CD4-positive, alpha-beta T cell (primary cell): ENCODE data around the gene ZNF383. TPM values are rescaled to one million over a fixed set of nuclear protein-coding genes. Genes with fewer than 3 reads are reported as not detected.

Source experiments
- ATAC-seq: fragments of 200-7000 bp; cut with Tn5 transposase; one replicate; pipeline ENCODE4 v1.10.0; 2022; ENCODE audit warnings: mild to moderate bottlenecking; ENCODE audit not compliant: poor library complexity
- CTCF ChIA-PET: fragments of 350-600 bp; sonication (Branson Sonifier 250); formaldehyde crosslinking; loops from one replicate; lab custom pipeline; 2021; ENCODE audit warnings: antibody characterized with exemption, inconsistent platforms; lab: Charles Lee
- POLR2A ChIA-PET: fragments of 350-600 bp; sonication (Branson Sonifier 250); formaldehyde crosslinking; loops from one replicate; lab custom pipeline; 2021; ENCODE audit warnings: antibody characterized with exemption, inconsistent platforms; lab: Charles Lee
- DNase-seq, 14 experiments: peaks; one replicate each; pipeline ENCODE4 v3.0.0-alpha.2; 2013 to 2020; ENCODE audit warnings: mixed read lengths in 2 of 14
- H3K27ac ChIP-seq, 2 donors: one replicate each; pipeline versions ENCODE4 v1.5.1 to v1.7.0; 2013; ENCODE audit warnings: low read length in 2 of 2, low read depth in 1 of 2, mild to moderate bottlenecking in 1 of 2
- H3K27me3 ChIP-seq, 2 experiments: 1 replicate in 1 of 2; 2 replicates in 1 of 2; pipeline versions ENCODE4 v1.6.1 to v1.7.0; 2013; ENCODE audit warnings: low read length in 2 of 2, control low read depth in 1 of 2, mild to moderate bottlenecking in 1 of 2, moderate library complexity in 1 of 2; ENCODE audit not compliant: insufficient read depth in 2 of 2, control insufficient read depth in 1 of 2
- H3K36me3 ChIP-seq: one replicate; pipeline ENCODE4 v1.6.1; 2013; ENCODE audit warnings: low read length, control low read depth; ENCODE audit not compliant: insufficient read depth
- H3K4me1 ChIP-seq: one replicate; pipeline ENCODE4 v1.6.1; 2013; ENCODE audit warnings: low read length, control low read depth; ENCODE audit not compliant: insufficient read depth
- H3K4me3 ChIP-seq: one replicate; pipeline ENCODE4 v1.5.1; 2013; ENCODE audit warnings: mild to moderate bottlenecking, low read length, moderate library complexity
- H3K9me3 ChIP-seq, 2 experiments: 1 replicate in 1 of 2; 2 replicates in 1 of 2; pipeline versions ENCODE4 v1.6.1 to v1.7.0; 2013; ENCODE audit warnings: low read length in 2 of 2, mild to moderate bottlenecking in 2 of 2, control low read depth in 1 of 2, moderate library complexity in 1 of 2; ENCODE audit not compliant: control insufficient read depth in 1 of 2, insufficient read depth in 1 of 2
- H3K27ac Mint-ChIP-seq: one replicate; pipeline ENCODE4 v1.8.0; 2020; ENCODE audit warnings: mixed read lengths
- H3K27me3 Mint-ChIP-seq: one replicate; pipeline ENCODE4 v1.8.0; 2021; ENCODE audit warnings: mixed read lengths
- H3K36me3 Mint-ChIP-seq: one replicate; pipeline ENCODE4 v1.8.0; 2021; ENCODE audit warnings: low read depth, mixed read lengths
- H3K4me1 Mint-ChIP-seq: one replicate; pipeline ENCODE4 v1.8.0; 2021; ENCODE audit warnings: low read depth, mixed read lengths
- H3K4me3 Mint-ChIP-seq: one replicate; pipeline ENCODE4 v1.8.0; 2020; ENCODE audit warnings: mild to moderate bottlenecking, mixed read lengths
- H3K9me3 Mint-ChIP-seq: one replicate; pipeline ENCODE4 v1.8.0; 2020; ENCODE audit warnings: mixed read lengths
- CTCF ChIP-seq: fragments of 200-600 bp; IDR thresholded peaks from one replicate; pipeline ENCODE4 v1.8.0; 2022; ENCODE audit warnings: antibody characterized with exemption, mild to moderate bottlenecking
- intact Hi-C, 2 experiments: fragments of 100-400 bp; cut with DNase I in 1 of 2; cut with micrococcal nuclease in 1 of 2; formaldehyde crosslinking; loops; one replicate each; pipeline versions ENCODE4 v1.15.1 to v1.9.0; 2023 to 2025; cut with DNase I, micrococcal nuclease
- total RNA-seq, 174 experiments: library from RNA in 2 of 174; stranded (reverse) in 2 of 174; gene quantifications; one replicate each; pipeline ENCODE4 v1.2.3 and lab custom pipeline; 2021 to 2026

ZNF383 gene
- total RNA-seq, 2 experiments from 2014 or later = 13.1 to 15.7 TPM

DNA sequence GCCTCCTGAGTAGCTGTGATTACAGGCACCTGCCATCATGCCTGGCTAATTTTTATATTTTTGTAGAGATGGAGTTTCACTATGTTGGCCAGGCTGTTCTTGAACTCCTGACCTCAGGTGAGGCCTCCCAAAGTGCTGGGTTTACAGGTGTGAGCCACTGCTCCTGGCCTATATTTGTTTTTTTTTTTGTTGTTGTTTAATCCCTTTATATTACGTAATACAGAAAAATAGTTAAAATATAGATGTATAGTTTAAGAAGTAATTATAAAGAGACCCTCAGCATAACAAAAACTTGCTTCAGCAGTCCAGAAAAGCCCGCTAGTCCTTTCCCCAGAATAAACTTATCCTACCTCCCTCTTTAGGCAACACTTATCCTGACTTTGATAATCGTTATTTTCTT lies 2.4 kb downstream of the ZNF383 start:
- CTCF ChIA-PET = no interaction called here
- no peak overlapping the region for H3K4me3 ChIP-seq
- Mint-ChIP-seq H3K27ac (no peak overlapping the region), H3K27me3 (no peaks in the 10 kb centered on the region), H3K36me3 (peaks cover 80% of the 10 kb centered on the region), H3K4me1 (peaks cover 42% of the 10 kb centered on the region), H3K4me3 (peak overlapping the region; percentile 93), H3K9me3 (peaks cover 8% of the 10 kb centered on the region)
- intact Hi-C loops = no loop called here
- H3K9me3 ChIP-seq = peaks cover 21 to 41% of the 10 kb centered on the region in 2 experiments
- peaks cover 18% of the 10 kb centered on the region for H3K36me3 ChIP-seq
- peaks cover 14% of the 10 kb centered on the region for H3K4me1 ChIP-seq
- DNase-seq (no peak), ATAC-seq (no peak)
- no peak overlapping the region for H3K27ac ChIP-seq
- TF ChIP-seq CTCF = no peak
- no peaks in the 10 kb centered on the region for H3K27me3 ChIP-seq
- POLR2A ChIA-PET = no interaction called here

- no peak overlapping the region for H3K4me3 Mint-ChIP-seq
- peaks cover 14% of the 10 kb centered on the region for H3K4me1 ChIP-seq
- no peak overlapping the region for H3K27ac Mint-ChIP-seq
- POLR2A ChIA-PET = no interaction called here
- H3K36me3 ChIP-seq = peaks cover 25% of the 10 kb centered on the region
- ATAC-seq (no peak), DNase-seq (no peak)
- no peak for TF ChIP-seq CTCF
- H3K9me3 Mint-ChIP-seq = peaks cover 8% of the 10 kb centered on the region
- H3K36me3 Mint-ChIP-seq = peaks cover 87% of the 10 kb centered on the region
- CTCF ChIA-PET = no interaction called here
- H3K27ac ChIP-seq = no peak overlapping the region
- intact Hi-C loops = no loop called here
- peaks cover 42% of the 10 kb centered on the region for H3K4me1 Mint-ChIP-seq
- H3K27me3 Mint-ChIP-seq = no peaks in the 10 kb centered on the region
- peaks cover 28 to 41% of the 10 kb centered on the region in 2 experiments for H3K9me3 ChIP-seq
- H3K27me3 ChIP-seq = no peaks in the 10 kb centered on the region
- H3K4me3 ChIP-seq = no peak overlapping the region
Observed at GRCh38 chr19:37221136-37221535, 3.1 kb downstream of the ZNF383 start.

DNA sequence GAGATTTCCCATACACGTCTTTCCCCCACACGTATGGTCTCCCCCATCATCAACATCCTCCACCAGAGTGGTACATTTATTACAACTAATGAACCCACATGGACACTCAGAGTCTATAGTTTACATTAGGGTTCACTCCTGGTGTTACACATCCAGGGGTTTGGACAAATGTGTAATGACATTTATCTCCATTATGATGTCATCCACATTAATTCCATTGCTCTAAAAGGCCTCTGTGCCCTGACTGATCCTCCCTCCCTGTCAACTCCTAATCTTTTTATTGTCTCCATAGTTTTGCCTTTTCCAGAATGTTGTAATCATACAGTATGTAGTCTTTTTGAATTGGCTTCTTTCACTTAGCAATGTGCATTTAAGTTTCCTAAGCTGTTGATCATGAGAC lies 8.2 kb downstream of the ZNF383 start:
- H3K4me3 ChIP-seq = no peak overlapping the region
- intact Hi-C loops = no loop called here

More for the DNA sequence above, 8.2 kb downstream of the ZNF383 start:
- ChIA-PET CTCF (no interaction called here), POLR2A (no interaction called here)
- peaks cover 16% of the 10 kb centered on the region for H3K9me3 Mint-ChIP-seq
- ATAC-seq (no peak), DNase-seq (no peak)
- H3K36me3 Mint-ChIP-seq = peaks cover 99% of the 10 kb centered on the region
- peaks cover 9% of the 10 kb centered on the region for H3K4me1 Mint-ChIP-seq
- no peaks in the 10 kb centered on the region for H3K27me3 ChIP-seq
- H3K36me3 ChIP-seq = peaks cover 58% of the 10 kb centered on the region
- H3K27ac Mint-ChIP-seq = no peak overlapping the region
- H3K27me3 Mint-ChIP-seq = no peaks in the 10 kb centered on the region
- no peak overlapping the region for H3K4me3 Mint-ChIP-seq
- H3K9me3 ChIP-seq = peaks cover 41 to 58% of the 10 kb centered on the region in 2 experiments
- no peak for TF ChIP-seq CTCF
- no peak overlapping the region for H3K27ac ChIP-seq
- H3K4me1 ChIP-seq = peaks cover 3% of the 10 kb centered on the region
